MV-4-11 (cell line): ENCODE data around the gene RNF43.
"Not testable (repeated sequence)": the region's sequence is repeated elsewhere in the genome, so short reads cannot be mapped to it uniquely, and the experiment has no call there.

Experiments
- DNase-seq: peaks from one replicate; lab custom pipeline; 2025; lab: John Stamatoyannopoulos, UW

RNF43 gene

GRCh38 chr17:58409432-58409831 is 7.9 kb downstream of the RNF43 start:
- DNase-seq: no peak

GRCh38 chr17:58403311-58403710 is 14.0 kb downstream of the RNF43 start:
- no peak for DNase-seq

GRCh38 chr17:58402679-58403078 is 14.7 kb downstream of the RNF43 start:
- DNase-seq: no peak

DNA sequence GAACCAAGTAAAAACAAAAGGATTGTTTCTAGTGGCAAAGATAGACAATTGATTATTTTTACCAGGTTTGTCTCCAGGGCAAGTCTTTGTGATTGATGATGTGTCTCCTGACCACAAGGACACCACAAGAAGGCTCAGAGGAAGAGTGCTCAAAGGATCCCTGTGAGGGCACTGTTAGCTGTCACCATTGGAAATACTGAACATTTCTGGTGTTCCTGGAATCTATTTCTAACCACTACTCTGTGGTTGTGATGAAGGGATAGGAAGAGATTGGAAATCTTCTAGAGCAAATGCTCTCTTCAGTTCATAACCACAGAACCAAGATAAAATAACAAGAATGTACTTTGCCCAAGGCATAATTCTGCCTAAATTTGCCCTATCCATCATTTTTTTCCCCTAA is 15.3 kb downstream of the RNF43 start:
- DNase-seq: no peak

- DNase-seq: no peak
These were observed 16.0 kb downstream of the RNF43 start for GRCh38 chr17:58401287-58401686.

DNA sequence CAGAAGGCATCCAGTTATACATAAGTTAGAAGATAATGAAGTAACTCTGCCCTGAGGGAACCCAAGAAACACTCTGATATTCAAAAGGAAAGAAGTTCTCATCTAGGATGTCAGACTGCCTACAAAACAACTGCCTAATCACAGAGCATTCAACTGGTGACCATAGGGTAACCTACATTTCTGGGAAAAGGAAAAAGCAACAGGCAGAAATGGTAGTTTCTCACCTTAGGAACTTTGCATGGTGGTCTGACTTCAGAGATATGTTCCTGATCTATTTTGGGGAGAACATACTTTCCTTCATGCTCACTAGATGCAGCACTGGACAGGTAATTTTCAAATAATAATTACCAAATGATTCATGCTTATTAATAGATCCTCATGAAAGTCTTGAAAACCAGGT is 16.5 kb downstream of the RNF43 start:
- no peak for DNase-seq

- DNase-seq: no peak
These were observed 17.4 kb downstream of the RNF43 start for GRCh38 chr17:58399974-58400373.

DNA sequence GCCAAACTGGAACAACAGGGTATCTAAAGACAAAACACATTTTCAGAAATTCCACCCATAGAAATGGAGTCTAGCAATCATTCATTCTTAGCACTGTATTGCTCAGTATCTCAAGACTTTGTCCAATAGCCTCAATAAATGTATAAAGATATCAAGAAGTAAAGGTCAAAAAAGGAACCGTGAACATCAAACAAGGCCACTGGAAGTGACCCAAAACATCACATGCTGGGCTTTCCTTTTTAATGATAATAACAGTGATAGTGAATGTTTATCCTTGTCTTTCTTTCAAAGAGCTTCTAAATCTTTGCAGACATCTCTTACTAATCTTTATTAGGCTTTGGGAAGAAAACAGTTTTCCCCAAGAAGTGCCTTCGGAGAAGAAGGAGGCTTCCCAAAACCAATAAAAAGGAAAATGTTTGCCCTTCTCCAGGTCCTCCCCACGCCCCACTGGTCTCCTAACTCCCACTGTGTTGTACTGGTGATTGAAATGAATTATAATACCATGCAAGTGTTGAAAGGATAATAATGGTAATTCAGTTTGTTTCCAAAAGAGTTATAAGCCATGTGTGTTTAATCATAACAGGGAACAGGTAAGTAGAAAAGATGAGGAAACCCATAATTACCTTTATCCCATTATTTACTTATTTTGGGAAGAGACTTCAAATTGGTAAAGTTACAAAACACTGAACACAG is 18.6 kb downstream of the RNF43 start:
- no peak for DNase-seq

DNA sequence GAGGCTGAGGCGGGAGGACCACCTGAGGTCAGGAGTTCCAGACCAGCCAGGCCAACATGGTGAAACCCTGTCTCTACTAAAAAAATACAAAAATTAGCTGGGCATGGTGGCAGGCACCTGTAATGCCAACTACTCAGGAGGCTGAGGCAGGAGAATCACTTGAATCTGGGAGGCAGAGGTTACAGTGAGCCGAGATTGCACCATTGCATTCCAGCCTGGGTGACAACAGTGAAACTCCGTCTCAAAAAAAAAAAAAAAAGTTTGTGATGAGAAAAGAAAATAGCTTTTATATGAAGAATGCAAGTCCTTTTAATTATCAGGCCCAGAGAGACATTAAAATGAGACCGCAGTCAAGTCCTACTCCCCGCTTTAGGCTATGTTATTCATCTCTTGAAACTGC is 19.9 kb downstream of the RNF43 start:
- not testable (repeated sequence) for DNase-seq

DNA sequence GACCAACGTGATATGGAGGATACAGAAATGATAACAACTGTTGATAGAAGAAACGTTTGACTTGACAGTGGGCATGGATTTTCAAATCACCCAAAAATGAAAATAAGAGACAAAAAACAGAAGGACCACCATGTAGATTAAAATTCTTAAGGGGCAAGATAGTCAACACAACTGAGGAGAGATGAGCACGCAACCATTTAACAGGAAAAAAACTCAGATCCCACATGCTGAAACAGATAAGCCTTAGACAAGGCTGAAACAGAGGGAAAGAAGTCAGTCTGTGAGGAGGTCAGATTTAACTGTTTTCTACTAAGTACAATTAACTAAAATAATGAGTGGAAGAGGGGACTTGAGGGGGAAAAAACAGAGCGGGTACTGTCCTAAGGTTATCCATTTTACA is 21.2 kb downstream of the RNF43 start:
- no peak for DNase-seq

DNA sequence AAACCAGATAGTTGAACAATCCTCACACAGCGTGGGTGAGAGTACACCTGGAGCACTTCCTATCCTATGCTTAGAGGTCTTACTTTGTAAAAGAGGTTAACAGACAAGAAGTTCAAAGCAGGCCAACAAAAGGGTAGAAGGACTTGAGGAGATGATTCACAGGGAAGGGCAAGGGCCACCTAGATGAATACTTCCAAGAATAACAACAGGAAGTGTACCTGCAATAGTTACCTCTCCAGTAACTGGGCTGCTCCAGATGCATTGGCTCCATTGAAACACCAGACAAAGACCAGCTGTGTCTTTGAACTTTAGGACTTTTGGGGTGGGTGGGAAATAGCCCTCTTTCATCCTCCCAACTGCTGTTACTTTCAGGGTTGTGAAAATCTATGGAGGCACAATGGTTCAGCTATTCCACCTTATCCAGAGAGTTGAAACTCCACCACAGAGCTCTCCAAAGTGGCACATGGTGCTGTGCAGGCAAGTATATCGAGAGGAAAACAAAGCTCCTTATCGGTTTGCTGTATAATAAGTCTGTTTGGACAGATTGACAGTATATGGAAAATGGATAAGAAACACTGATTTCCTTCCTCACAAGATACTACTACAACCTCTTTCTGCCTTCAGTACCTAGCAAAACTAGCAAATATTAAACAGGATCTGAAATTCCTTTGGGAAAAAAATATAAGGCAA is 22.7 kb downstream of the RNF43 start:
- no peak for DNase-seq

DNA sequence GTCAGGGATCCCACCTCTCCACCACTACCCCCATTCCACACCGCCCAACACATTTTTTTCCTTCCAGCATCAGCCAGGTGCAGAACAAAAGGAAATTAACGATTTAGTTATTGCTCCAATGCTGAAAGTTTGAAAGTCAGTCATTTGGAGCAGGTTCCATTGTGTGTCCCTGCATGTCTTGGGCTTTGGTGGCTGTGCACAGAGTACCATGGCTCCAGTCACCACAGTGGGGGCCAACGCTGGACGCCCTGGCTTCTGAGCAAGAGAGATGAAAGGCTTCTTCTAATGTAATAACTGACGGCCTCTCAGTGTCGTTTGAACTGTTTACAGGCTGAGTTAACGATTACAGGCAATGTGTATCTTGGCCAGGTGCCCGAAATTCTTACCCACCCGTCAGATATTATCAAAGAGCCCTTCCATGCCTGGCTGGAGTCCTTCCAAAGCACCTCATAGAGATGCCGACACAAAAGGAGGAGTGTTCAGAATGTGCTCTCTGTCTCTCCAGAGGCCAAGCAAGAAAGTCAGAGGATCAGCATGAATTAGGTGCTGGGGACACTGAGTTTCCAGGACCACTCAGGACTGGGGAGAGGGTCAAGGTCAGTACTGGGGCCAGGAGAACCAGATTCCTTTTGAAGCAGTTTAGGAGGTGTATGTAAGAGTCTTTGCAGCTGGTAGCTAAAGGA is 25.9 kb downstream of the RNF43 start:
- no peak for DNase-seq

- DNase-seq: no peak
These were observed 26.4 kb downstream of the RNF43 start for GRCh38 chr17:58390884-58391283.

DNA sequence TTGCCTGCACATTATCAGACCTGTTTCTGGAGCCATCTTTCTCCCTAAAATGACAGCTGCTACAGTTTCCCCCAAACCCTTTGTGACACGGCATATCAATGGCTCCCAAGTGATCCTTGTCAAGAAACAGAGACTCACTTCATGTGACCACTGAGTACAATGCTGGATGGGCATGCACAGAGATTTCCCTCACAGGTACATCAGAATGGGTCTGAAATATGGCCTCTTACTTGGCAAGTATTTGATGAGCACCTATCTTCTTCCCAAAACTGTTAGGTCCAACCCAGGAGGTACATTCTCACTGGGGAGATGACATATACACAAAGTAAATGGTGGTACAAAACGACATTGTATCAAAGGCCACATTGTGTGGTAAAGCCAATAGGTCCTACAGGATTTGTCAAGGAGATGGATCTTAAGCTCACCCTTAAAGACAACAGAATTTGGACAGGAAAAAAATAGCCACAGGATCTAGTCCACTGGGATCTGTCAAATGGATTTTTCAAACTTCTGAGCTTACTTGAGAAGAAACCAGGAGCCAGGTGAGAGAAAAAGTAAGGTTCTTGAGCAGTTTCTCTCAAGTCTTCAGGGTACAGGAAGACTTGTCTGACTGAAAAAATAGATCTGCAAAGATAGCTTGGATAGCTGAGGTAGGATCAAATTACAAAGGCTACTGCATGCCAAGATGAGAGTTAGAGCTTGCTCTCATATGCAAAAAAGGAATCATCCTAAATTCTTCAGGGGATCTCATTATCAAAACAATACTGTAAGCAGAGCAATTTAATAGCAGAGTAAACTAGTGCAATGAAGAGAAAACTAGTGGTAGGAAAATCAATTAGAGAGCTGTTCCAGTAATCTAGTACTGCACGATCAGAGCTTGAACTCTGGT is 28.8 kb downstream of the RNF43 start:
- DNase-seq: no peak

- DNase-seq: no peak
These were observed 29.5 kb downstream of the RNF43 start for GRCh38 chr17:58387834-58388233.

GRCh38 chr17:58386708-58387107 is 30.6 kb downstream of the RNF43 start:
- no peak for DNase-seq

DNA sequence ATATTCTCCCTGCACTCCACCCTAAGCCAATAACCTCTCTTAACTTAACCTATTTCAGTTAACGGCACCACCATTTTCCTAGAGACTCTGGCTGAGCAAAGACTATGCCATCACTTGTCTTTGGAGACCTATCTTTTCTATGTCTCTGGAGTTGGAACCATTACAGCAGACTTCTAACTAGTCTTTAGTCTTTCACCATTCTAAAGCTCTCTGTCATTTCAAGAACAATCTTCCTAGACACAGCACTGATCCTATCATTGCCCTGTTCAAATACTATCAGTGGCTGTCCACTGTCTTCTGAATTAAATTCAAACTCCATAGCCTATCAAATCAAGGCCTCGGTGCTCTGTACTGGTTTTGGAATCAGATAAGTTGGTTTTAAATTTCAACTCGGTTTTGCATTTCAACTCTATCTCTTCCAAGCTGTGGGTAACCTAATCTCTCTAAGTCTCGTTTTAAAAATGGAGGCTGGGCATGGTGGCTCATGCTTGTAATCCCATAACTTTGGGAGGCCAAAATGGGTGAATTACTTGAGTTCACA is 31.9 kb downstream of the RNF43 start:
- no peak for DNase-seq

DNA sequence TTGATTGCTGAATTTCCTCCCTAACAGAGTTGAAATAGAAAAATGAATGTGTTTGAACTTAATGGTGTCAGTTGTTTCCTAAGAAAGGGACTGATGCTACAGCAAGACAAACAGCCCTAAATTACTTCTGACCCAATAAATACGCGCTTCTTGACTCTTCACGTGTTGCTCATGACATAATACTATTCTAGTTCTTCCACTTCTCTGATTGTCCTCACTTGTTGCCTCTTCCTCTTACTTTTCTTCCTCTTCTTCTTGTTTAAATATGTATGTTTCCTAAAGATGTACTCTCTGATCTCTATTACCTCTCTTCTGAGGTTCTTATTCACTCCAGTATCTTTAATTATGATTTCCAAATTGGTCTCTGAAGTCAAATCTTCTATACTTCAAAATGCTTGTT is 32.4 kb downstream of the RNF43 start:
- DNase-seq: no peak

- DNase-seq: no peak
These were observed 33.4 kb downstream of the RNF43 start for GRCh38 chr17:58383892-58384462.

- DNase-seq: no peak
These were observed 34.5 kb downstream of the RNF43 start for GRCh38 chr17:58382872-58383242.

GRCh38 chr17:58382108-58382871 is 35.0 kb downstream of the RNF43 start:
- DNase-seq: no peak
